T-cell (primary cell): ENCODE measurements around the gene KLF6. TPM values are rescaled to one million over a fixed set of nuclear protein-coding genes. Genes with fewer than 3 reads are reported as not detected.

Experiments
- ATAC-seq, 4 experiments: fragments of 200-7000 bp in 3 of 4; fragments of 150-1000 bp in 1 of 4; cut with Tn5 transposase; replicated peaks in 1 of 4; 1 replicate in 3 of 4; 2 replicates in 1 of 4; pipeline ENCODE4 v1.10.0; 2021; ENCODE audit warnings: moderate library complexity in 3 of 4, mild to moderate bottlenecking in 2 of 4, moderate number of reproducible peaks in 1 of 4
- CTCF ChIA-PET, 2 donors: fragments of 300-600 bp; sonication (Branson Sonifier 250); formaldehyde crosslinking; loops; one replicate each; lab custom pipeline; 2022; ENCODE audit warnings: antibody characterized with exemption in 2 of 2; lab: Charles Lee
- POLR2A ChIA-PET, 2 donors: fragments of 300-600 bp; sonication (Branson Sonifier 250); formaldehyde crosslinking; loops; one replicate each; lab custom pipeline; 2022; ENCODE audit warnings: antibody characterized with exemption in 2 of 2; lab: Charles Lee
- DNase-seq, 35 experiments: peaks; one replicate each; pipeline versions ENCODE4 v3.0.0 to v3.0.0-alpha.2; 2013 to 2023
- H3K27ac ChIP-seq: one replicate; pipeline ENCODE4 v1.5.1; 2013; ENCODE audit warnings: low read length
- H3K27me3 ChIP-seq, 2 experiments: replicated peaks in 1 of 2; 1 replicate in 1 of 2; 2 replicates in 1 of 2; pipeline versions ENCODE4 v1.6.1 to v1.7.0; 2013; ENCODE audit warnings: low read length in 1 of 2, mixed read lengths in 1 of 2; ENCODE audit not compliant: control insufficient read depth in 2 of 2, insufficient read depth in 2 of 2; ENCODE audit errors: extremely low read depth in 1 of 2
- H3K36me3 ChIP-seq, 2 donors: 1 replicate in 1 of 2; 2 replicates in 1 of 2; pipeline versions ENCODE4 v1.6.1 to v1.7.0; 2013; ENCODE audit warnings: low read length in 1 of 2; ENCODE audit not compliant: control insufficient read depth in 2 of 2, insufficient read depth in 1 of 2; ENCODE audit errors: extremely low read depth in 1 of 2
- H3K4me1 ChIP-seq, 2 experiments: 1 replicate in 1 of 2; 2 replicates in 1 of 2; pipeline versions ENCODE4 v1.6.1 to v1.7.0; 2013; ENCODE audit warnings: low read length in 2 of 2, mixed read lengths in 1 of 2; ENCODE audit not compliant: insufficient read depth in 2 of 2, control insufficient read depth in 1 of 2; ENCODE audit errors: extremely low read depth in 1 of 2
- H3K4me3 ChIP-seq, 2 donors: 1 replicate in 1 of 2; 2 replicates in 1 of 2; pipeline versions ENCODE4 v1.5.1 to v1.7.0; 2013; ENCODE audit warnings: mild to moderate bottlenecking in 2 of 2, low read length in 1 of 2, moderate library complexity in 1 of 2; ENCODE audit not compliant: control insufficient read depth in 1 of 2; ENCODE audit errors: extremely low read depth in 1 of 2
- H3K9me3 ChIP-seq: 2 replicates; pipeline ENCODE4 v1.7.0; 2013
- H3K27ac Mint-ChIP-seq, 2 donors: one replicate each; pipeline ENCODE4 v1.8.0; 2020 to 2021; ENCODE audit warnings: mild to moderate bottlenecking in 2 of 2, mixed read lengths in 2 of 2
- H3K27me3 Mint-ChIP-seq, 2 donors: one replicate each; pipeline ENCODE4 v1.8.0; 2021 to 2022; ENCODE audit warnings: mixed read lengths in 2 of 2
- H3K36me3 Mint-ChIP-seq: one replicate; pipeline ENCODE4 v1.8.0; 2021; ENCODE audit warnings: mixed read lengths
- H3K4me1 Mint-ChIP-seq, 3 donors: one replicate each; pipeline ENCODE4 v1.8.0; 2020 to 2022; ENCODE audit warnings: mixed read lengths in 3 of 3, mild to moderate bottlenecking in 1 of 3
- H3K4me3 Mint-ChIP-seq, 3 donors: one replicate each; pipeline ENCODE4 v1.8.0; 2020 to 2022; ENCODE audit warnings: mild to moderate bottlenecking in 3 of 3, mixed read lengths in 3 of 3, moderate library complexity in 3 of 3
- H3K9me3 Mint-ChIP-seq, 3 donors: one replicate each; pipeline ENCODE4 v1.8.0; 2020 to 2022; ENCODE audit warnings: mixed read lengths in 3 of 3
- WGBS: methylation state at CpG from one replicate; pipeline ENCODE4 v1.1.5; 2013; ENCODE audit warnings: missing lambda C conversion rate; ENCODE audit not compliant: insufficient coverage; 5-methylcytosine and 5-hydroxymethylcytosine counted together
- total RNA-seq, 35 experiments: library from RNA in 6 of 35; stranded (reverse) in 6 of 35; fragments of 120-200 nt in 1 of 35; gene quantifications; one replicate each; pipeline versions ENCODE4 v1.2.1 to v1.2.4 and lab custom pipeline; 2013 to 2026

KLF6 gene
- total RNA-seq, 5 donors from 2014 or later (not counting 1 experiment from before 2014, with no cell fraction given): 285 to 1,180 (median 400) TPM

GRCh38 chr10:3803295-3803926 is 18.4 kb upstream of the KLF6 start:
- Mint-ChIP-seq H3K27me3 (no peaks in the 10 kb centered on the region), H3K36me3 (no peaks in the 10 kb centered on the region), H3K4me1 (peaks cover 22 to 64% (median 63%) of the 10 kb centered on the region in 3 donors), H3K9me3 (no peaks in the 10 kb centered on the region), H3K4me3 (peak overlapping the region; percentile 25 to 75 (median 35)), H3K27ac (no peak overlapping the region)
- no peak for ATAC-seq
- Histone ChIP-seq H3K36me3 (no peaks in the 10 kb centered on the region), H3K27ac (peak overlapping the region; percentile 98), H3K4me1 (peaks cover 59 to 72% of the 10 kb centered on the region in 2 experiments), H3K27me3 (no peaks in the 10 kb centered on the region), H3K4me3 (no peak overlapping the region), H3K9me3 (no peaks in the 10 kb centered on the region)
- DNase-seq: peak in 1 of 35 experiments; percentile 56
- POLR2A ChIA-PET: no interaction called here
- CTCF ChIA-PET: no interaction called here
- WGBS: 57% methylated on average over 7 of the region's 11 CpGs

GRCh38 chr10:3802526-3803265 is 17.7 kb upstream of the KLF6 start:
- Mint-ChIP-seq H3K36me3 (no peaks in the 10 kb centered on the region), H3K4me1 (peaks cover 29 to 63% (median 57%) of the 10 kb centered on the region in 3 donors), H3K9me3 (no peaks in the 10 kb centered on the region), H3K27ac (no peak overlapping the region), H3K4me3 (no peak overlapping the region), H3K27me3 (no peaks in the 10 kb centered on the region)
- DNase-seq (no peak), ATAC-seq (no peak)
- H3K4me3 ChIP-seq: no peak overlapping the region
- peaks cover 56 to 65% of the 10 kb centered on the region in 2 experiments for H3K4me1 ChIP-seq
- ChIA-PET CTCF (no interaction called here), POLR2A (interaction anchor here (0.5 to 3.4 kb wide), 2 partner anchors 18 to 613 kb away, joined by 5 to 47 read pairs; partner anchors contain the start of gene KLF6 (in 1 of the 2))
- no peaks in the 10 kb centered on the region for H3K9me3 ChIP-seq
- H3K27me3 ChIP-seq: no peaks in the 10 kb centered on the region
- H3K36me3 ChIP-seq: no peaks in the 10 kb centered on the region
- 77% methylated on average over 5 of the region's 8 CpGs for WGBS
- H3K27ac ChIP-seq: peak overlapping the region; percentile 98

DNA sequence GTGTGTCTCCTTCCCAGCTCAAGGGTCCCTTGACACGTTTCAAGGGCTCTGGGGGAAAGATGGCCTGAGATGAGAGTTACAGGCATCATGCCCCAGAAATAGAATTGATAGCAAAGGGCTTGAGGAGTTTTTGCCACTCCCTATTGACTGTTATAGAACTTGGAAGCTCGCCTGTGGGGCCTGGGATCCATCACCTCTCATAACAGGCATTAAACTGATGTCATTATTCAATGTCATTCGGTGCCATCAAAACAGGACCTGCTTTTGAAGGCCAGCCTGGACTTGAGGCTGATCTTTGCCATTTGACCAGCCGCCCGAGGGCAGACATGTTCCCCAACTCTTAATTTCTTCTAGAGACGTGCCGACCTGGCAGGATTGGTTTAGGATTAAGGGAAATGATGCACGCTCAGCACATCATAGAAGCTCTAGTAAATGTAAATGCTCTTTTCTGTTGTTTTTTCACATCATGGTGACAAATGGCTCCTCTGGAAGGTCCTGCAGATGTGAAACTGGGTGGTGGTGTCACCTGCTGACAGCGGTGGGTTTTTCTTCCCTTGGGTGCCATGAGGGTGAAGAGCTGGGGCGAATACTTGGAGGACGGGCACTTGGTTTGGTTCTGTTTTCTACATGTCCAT is 16.7 kb upstream of the KLF6 start:
- Histone ChIP-seq H3K36me3 (no peaks in the 10 kb centered on the region), H3K4me1 (peaks cover 46 to 55% of the 10 kb centered on the region in 2 experiments), H3K9me3 (no peaks in the 10 kb centered on the region), H3K4me3 (no peak overlapping the region), H3K27ac (no peak overlapping the region), H3K27me3 (no peaks in the 10 kb centered on the region)
- Mint-ChIP-seq H3K36me3 (no peaks in the 10 kb centered on the region), H3K27me3 (no peaks in the 10 kb centered on the region), H3K4me1 (peaks cover 31 to 55% (median 46%) of the 10 kb centered on the region in 3 donors), H3K9me3 (peaks cover 0 to 2% (median 0%) of the 10 kb centered on the region in 3 donors), H3K4me3 (no peak overlapping the region), H3K27ac (peak overlapping the region in 1 of 2 donors; percentile 25)
- WGBS: 100% methylated on average over 4 of the region's 11 CpGs
- DNase-seq: no peak
- ChIA-PET POLR2A (interaction anchor here (0.5 to 3.4 kb wide), 4 partner anchors 8 to 614 kb away, joined by 3 to 47 read pairs (median 7); partner anchors contain the start of gene KLF6 (in 2 of the 2)), CTCF (no interaction called here)
- no peak for ATAC-seq

- H3K27me3 ChIP-seq: no peaks in the 10 kb centered on the region
- no peak overlapping the region for H3K4me3 ChIP-seq
- 100% methylated on average over 1 of the region's 5 CpGs for WGBS
- peak in 1 of 35 experiments; percentile 29 for DNase-seq
- no peaks in the 10 kb centered on the region for H3K36me3 Mint-ChIP-seq
- POLR2A ChIA-PET: interaction anchor here (0.5 to 3.4 kb wide), 5 partner anchors 10 to 52 kb away, joined by 3 to 47 read pairs (median 4); partner anchors contain the start of gene KLF6 (in 2 of the 2)
- peaks cover 35 to 44% of the 10 kb centered on the region in 2 experiments for H3K4me1 ChIP-seq
- H3K9me3 Mint-ChIP-seq: peaks cover 0 to 4% (median 0%) of the 10 kb centered on the region in 3 donors
- ATAC-seq: no peak
- peak overlapping the region; percentile 71 to 73 for H3K27ac Mint-ChIP-seq
- no peak overlapping the region for H3K4me3 Mint-ChIP-seq
- H3K36me3 ChIP-seq: no peaks in the 10 kb centered on the region
- no peaks in the 10 kb centered on the region for H3K9me3 ChIP-seq
- no peaks in the 10 kb centered on the region for H3K27me3 Mint-ChIP-seq
- CTCF ChIA-PET: interaction anchor here in 1 of 2 donors (0.7 kb wide), 1 partner anchor 15 kb away, joined by 3 read pairs; the partner anchor contains the start of gene KLF6
- peaks cover 31 to 44% (median 36%) of the 10 kb centered on the region in 3 donors for H3K4me1 Mint-ChIP-seq
- peak overlapping the region; percentile 15 for H3K27ac ChIP-seq
Observed at GRCh38 chr10:3800586-3800985, 15.6 kb upstream of the KLF6 start.

GRCh38 chr10:3797750-3798149 is 12.7 kb upstream of the KLF6 start:
- no peaks in the 10 kb centered on the region for H3K27me3 Mint-ChIP-seq
- H3K4me1 ChIP-seq: peaks cover 9 to 20% of the 10 kb centered on the region in 2 experiments
- H3K36me3 Mint-ChIP-seq: no peaks in the 10 kb centered on the region
- DNase-seq (no peak), ATAC-seq (peak in 1 of 4 experiments; percentile 32)
- no peaks in the 10 kb centered on the region for H3K36me3 ChIP-seq
- no peak overlapping the region for H3K4me3 Mint-ChIP-seq
- no peaks in the 10 kb centered on the region for H3K27me3 ChIP-seq
- peak overlapping the region; percentile 30 to 38 for H3K27ac Mint-ChIP-seq
- peaks cover 12 to 39% (median 31%) of the 10 kb centered on the region in 3 donors for H3K4me1 Mint-ChIP-seq
- H3K4me3 ChIP-seq: no peak overlapping the region
- no peak overlapping the region for H3K27ac ChIP-seq
- no peaks in the 10 kb centered on the region for H3K9me3 ChIP-seq
- H3K9me3 Mint-ChIP-seq: peaks cover 0 to 7% (median 0%) of the 10 kb centered on the region in 3 donors
- POLR2A ChIA-PET: interaction anchor here (0.6 to 2.1 kb wide), 3 partner anchors 12 to 19 kb away, joined by 3 to 8 read pairs (median 4); partner anchors contain the start of gene KLF6 (in 2 of the 2)
- CTCF ChIA-PET: interaction anchor here in 1 of 2 donors (0.6 kb wide), 1 partner anchor 12 kb away, joined by 3 read pairs; no protein-coding TSS in a partner anchor
- WGBS: 100% methylated on average over 1 of the region's 1 CpG
